Astrocyte (in vitro differentiated cells and primary cell): Measurements from ENCODE around the gene SLC47A2.

Experiments used
- CTCF ChIP-seq: IDR thresholded peaks from 2 replicates; pipeline ENCODE4 v1.5.1; 2011; ENCODE audit warnings: low read depth, mild to moderate bottlenecking, inconsistent platforms, low read length, moderate library complexity; ENCODE audit not compliant: insufficient read depth
- EZH2 ChIP-seq: IDR thresholded peaks from 2 replicates; pipeline ENCODE4 v1.6.1; 2012; ENCODE audit warnings: mild to moderate bottlenecking, low read length, inconsistent platforms; ENCODE audit not compliant: insufficient read depth

- no peak for TF ChIP-seq CTCF
- no peak for TF ChIP-seq EZH2
Measured at GRCh38 chr17:19656851-19657581, 59.4 kb downstream of the SLC47A2 start.
